NCI-H1417 treated with DMSO at 0.1 percent for 48 hours (cell line): ENCODE data around the gene R3HDML.
"Not testable (repeated sequence)": the region's sequence is repeated elsewhere in the genome, so short reads cannot be mapped to it uniquely, and the experiment has no call there.

Source experiments
- DNase-seq: peaks from one replicate; lab custom pipeline; 2025; lab: John Stamatoyannopoulos, UW

Gene R3HDML

GRCh38 chr20:44336725-44337380 lies at the start of gene R3HDML:
Gene R3HDML (plus strand): TSS chr20:44337043. CDS start chr20:44337158, 115 bp downstream.
- no peak for DNase-seq

- DNase-seq, result no peak
These were observed 49.4 kb upstream of the R3HDML start for GRCh38 chr20:44287272-44288097.

GRCh38 chr20:44288252-44288651 lies 48.6 kb upstream of the R3HDML start:
- DNase-seq, result no peak

- DNase-seq, result no peak
These were observed 45.1 kb upstream of the R3HDML start for GRCh38 chr20:44291754-44292153.

GRCh38 chr20:44296011-44296410 lies 40.8 kb upstream of the R3HDML start:
- peak; percentile 18 for DNase-seq

- no peak for DNase-seq
These were observed 39.1 kb upstream of the R3HDML start for GRCh38 chr20:44297721-44298120.

GRCh38 chr20:44299011-44299535 lies 37.8 kb upstream of the R3HDML start:
- DNase-seq, result not testable (repeated sequence)

GRCh38 chr20:44301285-44301684 lies 35.6 kb upstream of the R3HDML start:
- DNase-seq, result no peak

GRCh38 chr20:44302026-44302669 lies 34.7 kb upstream of the R3HDML start:
- DNase-seq, result no peak

- DNase-seq, result no peak
These were observed 34.1 kb upstream of the R3HDML start for GRCh38 chr20:44302736-44303135.

GRCh38 chr20:44304383-44304782 lies 32.5 kb upstream of the R3HDML start:
- DNase-seq, result no peak

- DNase-seq, result no peak
These were observed 29.9 kb upstream of the R3HDML start for GRCh38 chr20:44306927-44307326.

- DNase-seq, result no peak
These were observed 26.8 kb upstream of the R3HDML start for GRCh38 chr20:44309763-44310663.

GRCh38 chr20:44310664-44311639 lies 25.9 kb upstream of the R3HDML start, which contains the start of gene FITM2:
Gene FITM2 (minus strand): TSS chr20:44311202. CDS start chr20:44311148, 54 bp downstream.
- DNase-seq, result peak; percentile 80

- no peak for DNase-seq
These were observed 22.0 kb upstream of the R3HDML start for GRCh38 chr20:44314870-44315269.

- DNase-seq, result no peak
These were observed 16.9 kb upstream of the R3HDML start for GRCh38 chr20:44319839-44320422.

- no peak for DNase-seq
These were observed 12.5 kb upstream of the R3HDML start for GRCh38 chr20:44324343-44324742.

- no peak for DNase-seq
These were observed 10.3 kb upstream of the R3HDML start for GRCh38 chr20:44326391-44327159.

- DNase-seq, result not testable (repeated sequence)
These were observed 9.1 kb upstream of the R3HDML start for GRCh38 chr20:44327748-44328147.
